Superior temporal gyrus (tissue), 1 donor: ENCODE data around the gene DDX27.

Experiments used
- DNase-seq: peaks from one replicate; pipeline ENCODE4 v3.0.0-alpha.2; 2016; ENCODE audit errors: extremely low spot score

Gene DDX27

GRCh38 chr20:49288250-49288751 is 69.1 kb downstream of the DDX27 start:
- DNase-seq, result no peak

- DNase-seq, result no peak
Observed at GRCh38 chr20:49288784-49289696, 69.8 kb downstream of the DDX27 start.

GRCh38 chr20:49290608-49291191 is 71.5 kb downstream of the DDX27 start:
- no peak for DNase-seq

- DNase-seq, result no peak
Observed at GRCh38 chr20:49291200-49291599, 72.0 kb downstream of the DDX27 start.

GRCh38 chr20:49292010-49292409 is 72.8 kb downstream of the DDX27 start:
- DNase-seq, result no peak

- no peak for DNase-seq
Observed at GRCh38 chr20:49293122-49293521, 73.9 kb downstream of the DDX27 start.
